ACC112 (cell line): ENCODE measurements around the gene HBG1.
"Not testable (repeated sequence)": the region's sequence is repeated elsewhere in the genome, so short reads cannot be mapped to it uniquely, and the experiment has no call there.

Experiments used
- H2AFZ ChIP-seq: fragments of 200-600 bp; sonication (generic); one replicate; pipeline ENCODE4 v1.6.0; 2017; ENCODE audit warnings: antibody characterized with exemption, low read length; ENCODE audit not compliant: unreplicated experiment
- H3K27ac ChIP-seq: fragments of 200-600 bp; sonication (generic); 2 replicates; pipeline ENCODE4 v1.5.1; 2014; ENCODE audit warnings: low read depth, mild to moderate bottlenecking, antibody characterized with exemption, low read length, moderate library complexity
- H3K27me3 ChIP-seq: fragments of 200-600 bp; sonication (generic); 2 replicates; pipeline ENCODE4 v1.6.1; 2014; ENCODE audit warnings: mild to moderate bottlenecking, antibody characterized with exemption, low read length, moderate library complexity, mixed read lengths; ENCODE audit not compliant: insufficient read depth
- H3K36me3 ChIP-seq: fragments of 200-600 bp; sonication (generic); 2 replicates; pipeline ENCODE4 v1.6.1; 2016; ENCODE audit warnings: mild to moderate bottlenecking, antibody characterized with exemption, low read length, moderate library complexity, mixed read lengths; ENCODE audit not compliant: insufficient read depth
- H3K4me1 ChIP-seq: fragments of 200-600 bp; sonication (generic); one replicate; pipeline ENCODE4 v1.6.1; 2016; ENCODE audit warnings: low read length, mixed read lengths; ENCODE audit not compliant: insufficient read depth, unreplicated experiment, control insufficient read depth
- H3K4me3 ChIP-seq: fragments of 200-600 bp; sonication (generic); 2 replicates; pipeline ENCODE4 v1.5.1; 2014; ENCODE audit warnings: mild to moderate bottlenecking, low read depth, low read length
- H3K79me2 ChIP-seq: fragments of 200-600 bp; sonication (generic); one replicate; pipeline ENCODE4 v1.6.0; 2016; ENCODE audit warnings: low read length; ENCODE audit not compliant: control insufficient read depth, unreplicated experiment, insufficient read depth

The HBG1 gene

GRCh38 chr11:5249807-5250396, at the start of gene HBG1:
Gene HBG1 (minus strand): TSS chr11:5249857. CDS start chr11:5249804, 53 bp downstream.
- H3K27me3 ChIP-seq, result peaks cover 18% of the 10 kb centered on the region
- not testable (repeated sequence) for H3K79me2 ChIP-seq, H3K27ac ChIP-seq, H3K36me3 ChIP-seq, H2AFZ ChIP-seq, H3K4me1 ChIP-seq, H3K4me3 ChIP-seq

GRCh38 chr11:5298451-5298850, 48.8 kb upstream of the HBG1 start:
- Histone ChIP-seq H3K27ac (no peak overlapping the region), H3K36me3 (no peaks in the 10 kb centered on the region), H3K4me1 (peaks cover 5% of the 10 kb centered on the region), H3K79me2 (no peaks in the 10 kb centered on the region), H3K4me3 (no peak overlapping the region), H3K27me3 (no peaks in the 10 kb centered on the region), H2AFZ (no peak overlapping the region)

GRCh38 chr11:5297721-5298323, 48.2 kb upstream of the HBG1 start:
- no peak overlapping the region for H2AFZ ChIP-seq
- H3K4me3 ChIP-seq, result no peak overlapping the region
- peaks cover 6% of the 10 kb centered on the region for H3K4me1 ChIP-seq
- H3K36me3 ChIP-seq, result no peaks in the 10 kb centered on the region
- no peak overlapping the region for H3K27ac ChIP-seq
- H3K27me3 ChIP-seq, result no peaks in the 10 kb centered on the region
- no peaks in the 10 kb centered on the region for H3K79me2 ChIP-seq

- H3K27me3 ChIP-seq, H3K36me3 ChIP-seq, H3K4me3 ChIP-seq: not testable (repeated sequence)
Observed at GRCh38 chr11:5294342-5294995, 44.8 kb upstream of the HBG1 start.

GRCh38 chr11:5293028-5293427, 43.4 kb upstream of the HBG1 start:
- peaks cover 24% of the 10 kb centered on the region for H3K4me1 ChIP-seq
- no peak overlapping the region for H3K4me3 ChIP-seq
- no peaks in the 10 kb centered on the region for H3K27me3 ChIP-seq
- H3K79me2 ChIP-seq, result no peaks in the 10 kb centered on the region
- no peaks in the 10 kb centered on the region for H3K36me3 ChIP-seq
- no peak overlapping the region for H3K27ac ChIP-seq
- H2AFZ ChIP-seq, result no peak overlapping the region

More at GRCh38 chr11:5294342-5294995, 44.8 kb upstream of the HBG1 start:
- H2AFZ ChIP-seq, H3K27ac ChIP-seq, H3K79me2 ChIP-seq: not testable (repeated sequence)
- H3K4me1 ChIP-seq, result peaks cover 16% of the 10 kb centered on the region

GRCh38 chr11:5291207-5291838, 41.7 kb upstream of the HBG1 start:
- Histone ChIP-seq H3K36me3 (no peaks in the 10 kb centered on the region), H3K4me1 (peaks cover 18% of the 10 kb centered on the region), H3K79me2 (no peaks in the 10 kb centered on the region), H3K4me3 (no peak overlapping the region), H3K27me3 (no peaks in the 10 kb centered on the region), H2AFZ (no peak overlapping the region), H3K27ac (no peak overlapping the region)

- no peak overlapping the region for H3K27ac ChIP-seq
- peak overlapping the region; percentile 29 for H2AFZ ChIP-seq
- no peak overlapping the region for H3K4me3 ChIP-seq
- no peaks in the 10 kb centered on the region for H3K36me3 ChIP-seq
- H3K27me3 ChIP-seq, result no peaks in the 10 kb centered on the region
- H3K79me2 ChIP-seq, result no peaks in the 10 kb centered on the region
- H3K4me1 ChIP-seq, result peaks cover 18% of the 10 kb centered on the region
Observed at GRCh38 chr11:5290106-5290505, 40.4 kb upstream of the HBG1 start.

GRCh38 chr11:5289696-5290095, 40.0 kb upstream of the HBG1 start:
- H3K27ac ChIP-seq, result no peak overlapping the region
- peaks cover 18% of the 10 kb centered on the region for H3K4me1 ChIP-seq
- H2AFZ ChIP-seq, result peak overlapping the region; percentile 29

GRCh38 chr11:5288906-5289550, 39.4 kb upstream of the HBG1 start:
- Histone ChIP-seq H3K27ac (no peak overlapping the region), H3K36me3 (no peaks in the 10 kb centered on the region), H3K79me2 (no peaks in the 10 kb centered on the region), H2AFZ (peak overlapping the region; percentile 29), H3K4me1 (peaks cover 18% of the 10 kb centered on the region), H3K27me3 (no peaks in the 10 kb centered on the region), H3K4me3 (no peak overlapping the region)

More at GRCh38 chr11:5289696-5290095, 40.0 kb upstream of the HBG1 start:
- H3K36me3 ChIP-seq, result no peaks in the 10 kb centered on the region
- H3K4me3 ChIP-seq, result no peak overlapping the region
- no peaks in the 10 kb centered on the region for H3K27me3 ChIP-seq
- H3K79me2 ChIP-seq, result no peaks in the 10 kb centered on the region

GRCh38 chr11:5288108-5288905, 38.6 kb upstream of the HBG1 start:
- Histone ChIP-seq H3K79me2 (no peaks in the 10 kb centered on the region), H3K4me1 (peaks cover 18% of the 10 kb centered on the region), H3K4me3 (no peak overlapping the region), H2AFZ (no peak overlapping the region), H3K27me3 (no peaks in the 10 kb centered on the region), H3K27ac (no peak overlapping the region), H3K36me3 (no peaks in the 10 kb centered on the region)
